COLO829 (cell line): Measurements from ENCODE around the gene PPP6R2.

ENCODE experiments used
- DNase-seq: peaks from one replicate; pipeline ENCODE4 v3.0.0; 2012; ENCODE audit warnings: low spot score

The PPP6R2 gene

DNA sequence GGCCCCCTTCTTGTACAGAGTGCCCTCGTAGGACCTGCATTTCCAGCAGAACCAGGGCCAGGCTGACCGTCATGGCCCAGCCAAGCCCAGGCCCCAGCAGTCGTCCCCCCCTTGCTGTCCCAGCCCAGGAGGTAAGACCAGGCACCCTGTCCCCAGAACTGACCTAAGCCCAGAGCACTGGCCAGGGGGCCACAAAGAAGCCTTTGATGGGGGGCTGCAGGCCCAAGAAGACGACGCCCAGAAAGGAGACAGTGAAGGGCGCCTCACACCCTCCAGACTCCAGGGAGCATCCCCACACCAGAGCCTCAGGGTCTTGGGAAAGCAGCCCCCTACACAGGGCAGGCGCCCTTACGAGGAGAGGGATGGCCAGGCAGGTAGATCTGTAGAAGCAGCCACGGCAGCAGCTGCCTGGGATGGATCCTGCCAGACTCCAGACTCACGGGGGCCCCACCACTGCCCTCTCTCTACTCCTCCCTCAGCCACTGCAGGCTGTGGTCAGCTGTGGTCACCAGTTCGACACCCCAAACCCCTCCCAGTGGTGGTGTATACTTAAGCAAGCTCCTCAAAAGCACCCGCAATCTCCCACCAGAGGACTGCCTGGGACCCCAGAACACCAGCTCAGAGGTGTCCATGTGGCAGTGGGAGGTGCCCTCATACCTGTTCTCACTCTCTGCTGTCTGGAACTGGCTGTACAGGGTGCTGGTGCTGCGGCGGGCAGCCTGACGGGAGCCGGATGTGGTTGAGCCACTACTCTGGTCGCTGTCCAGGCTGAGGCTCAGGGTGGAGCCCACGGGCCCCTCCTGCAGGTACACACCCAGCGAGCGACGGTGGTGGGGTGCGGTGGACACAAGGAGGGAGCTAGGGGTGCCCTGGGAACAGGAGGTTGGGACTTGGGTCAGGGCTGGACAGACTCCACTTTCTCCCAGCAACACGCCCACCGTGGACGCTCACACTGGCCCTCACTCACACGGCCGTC is 104.7 kb downstream of the PPP6R2 start:
- DNase-seq: no peak

DNA sequence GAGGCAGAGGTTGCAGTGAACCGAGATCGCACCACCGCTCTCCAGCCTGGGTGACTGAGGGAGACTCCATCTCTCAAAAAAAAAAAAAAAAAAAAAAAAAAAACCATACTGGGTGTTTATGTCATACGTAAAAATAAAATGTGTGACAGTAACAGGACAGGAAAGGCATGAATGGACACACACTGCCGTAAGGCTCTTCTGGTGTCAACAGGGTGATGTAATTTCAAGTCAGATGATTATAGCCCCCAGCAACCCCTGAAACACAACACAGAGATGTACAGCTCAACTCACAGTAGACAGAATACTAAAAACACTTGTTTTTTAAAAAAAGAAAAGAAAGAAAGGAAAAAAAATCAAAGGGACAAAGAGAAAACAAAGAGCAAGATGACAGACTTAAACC is 109.5 kb downstream of the PPP6R2 start:
- no peak for DNase-seq

DNA sequence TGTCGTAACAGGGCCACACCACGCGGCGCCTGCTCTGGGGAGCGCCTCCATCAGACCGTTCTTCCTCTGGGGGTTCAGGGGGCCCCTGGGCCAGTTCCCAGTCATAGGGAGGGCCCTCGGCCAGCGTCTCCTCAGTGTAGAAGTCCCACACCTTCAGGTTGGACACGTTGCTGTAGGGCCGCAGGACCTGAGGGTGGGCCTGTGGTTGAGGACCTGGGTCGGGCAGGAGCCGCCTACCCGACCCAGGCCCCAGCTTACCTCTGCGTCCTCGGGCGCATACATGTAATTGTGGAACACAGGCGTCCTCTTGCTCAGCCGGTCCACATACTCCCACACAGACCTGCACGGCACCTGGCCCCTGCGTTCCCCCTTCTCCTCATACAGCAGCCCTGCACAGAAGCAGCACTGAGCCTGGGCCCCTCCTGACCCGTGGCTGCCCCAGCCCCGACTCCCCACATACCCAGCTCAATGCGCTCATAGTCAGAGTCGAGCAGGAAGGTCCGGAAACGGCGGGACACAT is 111.5 kb downstream of the PPP6R2 start:
- DNase-seq: no peak

DNA sequence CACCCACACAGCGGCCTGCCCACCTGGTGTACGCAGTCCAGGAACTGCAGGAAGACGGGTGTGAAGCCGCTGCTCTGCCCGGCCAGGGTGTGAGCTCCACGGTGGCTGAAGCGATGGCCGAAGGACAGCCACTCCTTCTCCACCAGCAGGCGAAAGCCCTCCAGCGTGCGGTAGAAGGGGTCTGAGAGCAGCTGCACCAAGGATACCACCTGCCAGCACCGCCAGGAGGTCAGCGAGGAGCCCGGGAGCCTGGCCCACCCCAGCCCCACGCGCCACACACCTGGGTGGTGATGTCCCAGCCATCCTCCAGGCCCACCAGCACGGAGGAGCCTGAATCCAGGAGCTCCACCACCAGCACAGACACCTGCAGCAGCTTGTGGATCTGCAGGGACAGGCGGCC is 112.1 kb downstream of the PPP6R2 start:
- DNase-seq: no peak

DNA sequence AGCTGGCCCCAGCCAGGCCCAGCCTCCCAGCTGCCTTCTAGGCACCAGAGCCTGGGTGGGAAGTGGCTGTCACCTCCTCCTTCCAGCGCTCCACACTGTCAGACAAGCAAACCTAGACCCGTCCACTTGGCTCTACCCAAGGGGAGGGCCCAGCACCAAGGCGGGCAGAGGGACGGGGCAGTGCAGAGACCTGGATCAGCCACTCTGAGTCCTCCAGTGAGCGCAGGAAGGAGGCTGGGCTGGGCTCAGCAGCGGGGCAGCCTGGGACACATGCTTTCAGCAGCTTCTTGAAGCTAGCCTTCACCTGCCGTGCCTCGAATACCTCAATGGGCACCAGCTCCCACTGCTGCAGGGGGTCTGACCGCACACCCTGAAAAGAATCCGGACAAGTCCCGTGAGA is 112.9 kb downstream of the PPP6R2 start:
- no peak for DNase-seq

DNA sequence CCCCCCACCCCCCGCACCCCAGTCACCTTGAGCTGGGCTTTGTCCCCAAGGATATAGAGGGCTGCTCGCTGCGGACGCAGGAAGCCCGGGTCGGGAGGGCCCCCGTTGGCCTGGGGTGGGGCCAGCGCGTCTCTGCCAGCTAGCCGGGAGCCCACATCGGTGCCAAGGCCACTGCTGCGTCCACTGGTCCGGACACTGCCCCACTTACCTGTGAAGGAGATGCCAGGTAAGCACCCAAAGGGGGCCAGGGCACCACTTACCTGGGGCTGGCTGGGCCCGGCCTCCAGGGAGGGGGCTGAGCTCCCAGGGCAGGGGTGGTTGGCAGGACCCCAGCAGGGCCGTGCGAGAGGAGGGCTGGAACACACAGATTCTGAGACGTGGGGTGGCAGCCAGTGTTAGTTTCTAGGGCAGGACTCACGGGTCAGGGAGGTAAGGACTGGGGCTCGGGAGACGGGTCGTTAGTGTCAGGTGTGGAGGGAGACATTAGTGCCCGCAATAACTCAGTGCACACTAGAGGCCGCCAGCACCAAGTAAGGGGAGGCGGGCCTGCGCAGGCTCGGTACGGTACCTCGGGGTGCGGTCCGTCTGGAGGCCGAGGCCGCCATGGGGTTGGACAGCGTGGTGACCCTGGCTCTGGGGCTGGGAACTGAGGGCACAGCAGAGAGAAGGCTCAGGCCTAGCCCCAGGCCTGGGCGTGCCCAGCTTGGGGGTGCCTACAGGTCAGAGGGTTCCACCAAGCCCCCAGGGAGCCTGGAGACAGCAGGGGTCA is 113.5 kb downstream of the PPP6R2 start:
- no peak for DNase-seq

DNA sequence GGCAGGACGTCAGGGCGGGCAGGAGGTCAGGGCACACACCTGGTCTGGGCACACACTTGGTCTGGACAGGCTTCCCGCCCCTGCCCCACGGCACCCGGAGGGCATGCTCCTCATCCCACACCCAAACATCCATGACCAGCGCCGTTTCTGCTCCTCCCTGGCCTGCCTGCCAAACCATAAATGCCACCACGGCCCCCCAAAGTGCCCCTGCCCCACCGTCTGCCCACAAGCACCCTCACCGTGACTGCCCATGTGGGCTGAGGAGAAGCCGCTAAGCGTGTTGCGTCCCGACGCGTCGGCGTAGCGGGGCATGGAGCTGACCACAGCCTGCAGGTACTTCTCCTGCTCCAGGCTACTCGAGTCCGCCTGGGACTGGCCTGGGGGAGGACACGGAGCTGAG is 115.9 kb downstream of the PPP6R2 start:
- no peak for DNase-seq

DNA sequence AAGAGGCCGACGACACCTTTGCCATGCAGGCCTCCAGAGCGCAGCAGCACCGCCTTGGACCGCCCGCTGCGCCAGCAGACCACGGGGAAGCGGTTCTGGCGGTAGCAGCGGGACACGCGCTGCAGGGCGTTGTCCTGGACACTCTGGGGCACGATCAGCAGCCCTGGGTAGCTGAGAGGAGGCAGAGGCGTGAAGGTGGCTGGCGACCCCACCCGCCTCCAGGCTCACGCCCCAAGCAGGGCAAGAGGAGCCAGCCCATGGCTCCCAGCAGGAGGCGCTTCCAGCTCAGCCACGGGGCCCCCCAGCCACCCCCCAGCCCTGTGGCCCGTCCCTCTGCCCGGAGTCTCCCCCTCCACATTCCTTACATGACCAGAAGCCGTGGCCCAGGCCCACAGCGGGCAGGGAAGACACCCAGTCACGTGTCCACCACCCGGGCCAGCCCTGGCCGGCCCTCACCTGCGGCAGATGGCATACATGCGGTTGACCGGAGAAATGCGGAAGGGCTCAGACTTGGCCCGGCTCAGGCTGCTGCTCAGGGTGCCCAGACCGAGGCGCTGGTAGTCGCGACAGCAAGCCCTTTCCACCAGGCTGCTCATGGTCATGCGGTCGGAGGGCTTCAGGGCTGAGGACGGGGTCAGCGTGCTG is 116.5 kb downstream of the PPP6R2 start:
- no peak for DNase-seq

DNA sequence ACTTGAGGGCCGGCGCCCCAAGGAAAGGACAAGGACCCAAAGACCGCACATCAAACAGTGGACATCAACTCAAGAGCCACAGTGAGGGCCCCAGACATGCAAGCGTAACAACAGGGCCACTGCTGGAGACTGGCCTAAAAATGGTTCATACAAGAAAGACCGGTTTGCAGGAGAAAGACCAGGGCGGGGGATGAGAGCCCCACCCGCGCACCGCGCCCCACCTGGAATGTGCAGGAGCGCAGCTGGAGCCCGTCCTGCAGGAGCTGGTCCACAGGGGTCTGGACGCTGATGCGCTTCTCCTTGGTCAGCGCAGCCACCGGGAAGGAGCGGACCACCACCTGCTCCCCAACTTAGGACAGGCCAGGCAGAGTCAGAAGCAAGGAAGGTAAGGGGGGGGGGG is 117.8 kb downstream of the PPP6R2 start:
- DNase-seq: no peak

DNA sequence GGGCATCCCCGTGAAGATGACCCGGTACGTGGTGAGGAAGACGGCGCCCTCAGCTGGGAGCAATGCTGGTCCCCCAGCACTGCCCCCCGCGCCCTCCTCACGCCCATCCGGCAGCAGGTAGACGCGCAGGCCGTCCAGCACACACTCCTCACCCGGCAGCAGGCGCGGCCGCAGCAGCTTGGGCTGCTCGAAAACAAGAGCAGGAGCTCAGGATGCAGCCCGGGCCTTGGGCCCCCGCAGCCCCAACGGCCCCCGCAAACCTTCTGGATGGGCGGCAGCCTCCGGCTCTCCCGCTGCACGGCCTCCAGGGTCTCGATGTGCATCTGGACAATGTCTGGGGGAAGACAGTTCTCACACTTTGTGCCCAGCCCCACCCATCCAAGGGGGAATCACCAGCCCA is 118.4 kb downstream of the PPP6R2 start:
- DNase-seq: no peak

DNA sequence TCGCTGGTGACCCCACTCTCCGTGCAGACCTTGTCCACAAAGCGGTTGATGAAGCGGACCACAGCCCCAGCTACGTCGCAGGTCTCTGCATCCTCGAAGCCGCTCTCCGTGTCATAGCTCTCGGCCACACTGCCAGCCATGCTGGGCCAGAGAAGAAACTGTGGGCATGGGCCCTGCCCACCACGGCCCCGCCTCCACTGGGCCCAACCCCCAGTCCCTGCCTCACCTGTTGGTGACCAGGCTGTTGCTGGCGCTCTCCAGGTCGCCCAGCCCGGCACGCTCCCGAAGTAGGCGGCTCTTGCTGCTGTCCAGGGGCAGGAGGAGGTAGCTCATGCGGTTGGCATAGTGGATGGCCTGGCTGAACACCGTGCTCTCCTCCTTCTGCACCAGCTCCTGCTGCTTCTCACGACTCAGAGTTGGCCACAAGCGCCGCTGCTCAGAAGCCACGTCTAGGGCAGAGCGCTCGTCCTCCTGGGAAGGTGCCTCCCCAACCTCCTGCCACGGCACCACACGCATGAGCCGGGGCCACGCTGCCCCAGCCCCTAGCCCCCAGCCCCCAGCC is 118.9 kb downstream of the PPP6R2 start:
- no peak for DNase-seq

DNA sequence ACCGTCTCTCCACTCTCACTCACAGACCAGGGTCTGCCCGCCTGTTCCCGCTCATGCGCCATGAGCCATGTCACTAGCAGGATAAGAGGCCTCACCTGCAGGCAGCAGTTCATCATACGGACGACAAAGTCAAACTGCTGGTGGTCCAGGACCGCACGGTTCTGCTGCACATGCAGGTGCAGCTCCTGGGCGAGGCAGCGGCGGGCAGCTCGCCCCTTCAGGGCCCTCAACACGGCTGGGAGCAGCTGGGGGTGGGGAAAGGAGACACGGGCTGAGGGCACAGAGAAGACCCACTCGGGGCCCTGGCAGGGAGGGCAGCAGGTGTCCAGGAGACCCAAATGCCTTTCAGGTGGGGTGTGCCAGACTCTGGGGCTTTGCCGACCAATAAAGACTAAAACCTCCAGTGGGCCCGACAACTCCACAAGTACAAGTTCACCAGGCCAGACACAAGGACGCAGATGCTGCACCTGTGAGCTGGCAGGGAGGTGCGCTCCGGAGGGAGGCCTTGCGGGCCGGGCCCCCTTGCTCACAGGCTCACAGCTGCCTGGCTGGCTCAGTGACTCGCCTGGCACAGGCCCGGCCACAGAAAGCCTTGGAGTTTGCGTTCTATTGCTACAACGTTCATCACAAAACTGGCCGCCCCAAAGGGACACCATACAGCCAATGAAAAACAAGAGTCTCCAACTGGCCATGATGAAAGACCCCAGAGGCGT is 120.2 kb downstream of the PPP6R2 start:
- DNase-seq: no peak

DNA sequence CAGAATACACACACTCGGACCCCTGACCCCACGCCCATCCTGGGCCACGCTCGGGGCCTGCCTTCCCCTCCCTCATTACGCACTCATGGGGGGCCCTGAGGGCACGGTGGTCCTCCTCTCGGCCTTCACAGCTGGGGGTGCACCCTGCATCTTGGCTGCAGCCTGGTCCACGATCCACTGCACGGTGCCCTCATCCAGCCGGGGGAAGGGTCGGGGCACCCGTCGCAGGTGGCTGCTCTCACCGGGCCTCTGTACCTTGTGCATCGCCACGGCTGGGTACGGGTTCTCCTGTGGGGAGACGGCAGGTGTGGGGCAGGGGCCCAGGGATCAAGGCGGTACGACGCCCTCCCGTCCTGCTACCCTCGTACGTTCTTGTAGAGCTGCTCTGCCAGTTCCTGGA is 121.3 kb downstream of the PPP6R2 start:
- no peak for DNase-seq

DNA sequence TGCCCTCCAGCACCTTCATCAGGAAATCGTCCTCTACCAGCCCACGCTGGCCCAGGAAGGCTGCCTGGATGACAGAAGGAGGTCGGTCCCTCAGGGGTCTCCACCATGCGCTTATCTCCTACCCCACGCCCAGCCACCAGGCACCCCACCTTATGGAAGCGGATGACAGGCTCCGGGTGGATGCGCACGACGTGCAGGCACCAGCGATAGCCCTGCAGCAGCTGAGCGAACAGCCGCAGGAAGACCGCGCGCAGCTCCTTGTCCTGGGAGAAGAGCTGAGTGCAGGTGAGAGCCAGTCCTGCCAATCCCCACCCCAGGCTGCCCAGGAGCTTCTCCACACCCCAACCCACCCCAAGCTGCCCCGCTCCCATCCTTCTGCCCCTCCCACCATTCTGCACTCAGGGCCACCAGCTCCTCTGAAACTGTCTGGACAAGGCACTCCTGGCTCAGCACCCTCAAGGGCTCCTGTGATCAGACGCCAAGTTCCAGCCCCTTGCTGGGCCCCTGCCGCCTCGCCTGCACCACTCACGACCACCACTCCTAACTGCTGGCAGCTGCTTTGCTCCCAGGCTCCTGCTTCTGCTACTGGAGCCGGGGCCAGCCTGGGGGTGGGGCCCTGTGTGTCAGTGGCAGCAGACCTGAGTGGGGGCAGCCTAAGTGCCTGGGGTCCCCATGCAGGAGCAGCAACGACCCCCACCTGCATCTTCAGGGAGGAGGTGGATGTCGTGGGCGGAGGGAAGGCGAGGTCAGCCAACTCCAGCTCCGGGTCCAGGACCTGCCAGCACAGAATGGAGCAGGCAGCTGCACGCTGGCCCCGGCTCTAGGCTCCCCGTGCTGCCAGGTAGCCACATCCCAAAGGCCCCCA is 122.2 kb downstream of the PPP6R2 start:
- DNase-seq: no peak

DNA sequence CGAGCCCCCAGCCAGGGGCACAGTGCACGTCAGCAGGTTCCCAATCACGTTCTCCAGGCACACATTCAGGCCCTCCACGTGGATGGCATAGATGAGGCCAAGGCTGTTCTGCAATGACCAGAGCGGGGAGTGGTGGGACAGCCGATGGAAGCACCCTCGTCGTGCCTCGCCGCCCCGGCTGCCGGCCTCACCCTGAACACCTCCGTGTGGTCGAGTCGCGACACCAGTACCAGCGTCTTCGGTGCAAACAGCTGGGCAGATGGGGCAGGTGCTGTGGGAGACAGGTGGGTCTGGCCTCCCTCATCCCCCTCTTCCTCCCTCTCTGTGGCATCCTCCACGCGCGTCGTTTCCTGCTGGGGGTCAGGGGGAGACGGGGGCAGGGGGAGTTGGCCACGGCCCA is 124.2 kb downstream of the PPP6R2 start:
- DNase-seq: no peak

DNA sequence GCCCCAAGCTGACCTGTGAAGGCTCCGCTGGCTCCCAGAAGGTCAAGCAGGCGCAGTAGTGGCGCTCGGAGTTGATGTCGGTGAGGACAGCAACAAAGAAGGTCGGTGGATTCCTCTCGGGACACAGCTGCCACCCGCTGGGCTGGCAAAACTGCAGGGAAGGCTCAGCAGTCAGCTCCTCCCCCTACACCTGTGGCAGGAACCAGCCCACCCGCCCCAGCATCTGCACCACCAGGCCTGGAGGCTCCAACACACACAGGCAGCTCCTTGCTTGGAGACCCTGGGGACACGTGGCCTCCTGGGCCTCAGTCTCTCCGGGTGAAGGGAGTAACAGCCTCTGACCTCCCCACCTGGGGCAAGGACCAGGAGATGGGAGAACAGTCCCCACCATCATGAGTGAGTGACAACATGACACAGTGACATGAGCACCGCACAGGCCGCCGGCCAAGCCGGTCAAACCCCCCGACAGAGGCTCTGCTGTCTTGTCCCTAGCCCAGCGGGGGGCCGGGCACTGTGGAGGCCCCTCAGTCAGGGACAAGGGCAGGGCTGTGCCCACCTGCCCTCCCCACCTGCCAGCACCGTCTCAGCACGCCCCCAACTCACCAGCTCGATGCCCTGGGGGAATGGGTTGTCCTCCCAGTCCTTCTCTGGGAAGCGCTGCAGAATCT is 124.8 kb downstream of the PPP6R2 start:
- DNase-seq: no peak

DNA sequence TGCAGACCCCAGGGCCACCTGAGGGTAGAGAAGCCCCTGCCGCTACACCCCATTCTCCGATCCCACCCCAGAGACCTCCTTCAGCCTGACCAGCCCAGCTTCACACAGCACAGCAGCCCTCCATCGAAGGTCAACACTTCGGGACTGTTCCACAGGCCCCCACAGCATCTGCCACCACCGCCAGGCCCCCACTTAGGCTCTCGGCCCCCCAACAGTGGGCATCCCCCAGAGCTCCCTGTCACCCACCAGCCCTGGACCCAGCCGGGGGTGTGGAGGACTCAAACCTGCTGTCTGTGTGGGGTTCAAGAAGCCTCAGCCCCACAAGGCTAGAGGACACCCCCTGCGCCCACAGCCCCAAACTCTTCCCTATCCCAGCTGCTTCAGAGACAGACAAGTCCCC is 125.5 kb downstream of the PPP6R2 start:
- DNase-seq: no peak

DNA sequence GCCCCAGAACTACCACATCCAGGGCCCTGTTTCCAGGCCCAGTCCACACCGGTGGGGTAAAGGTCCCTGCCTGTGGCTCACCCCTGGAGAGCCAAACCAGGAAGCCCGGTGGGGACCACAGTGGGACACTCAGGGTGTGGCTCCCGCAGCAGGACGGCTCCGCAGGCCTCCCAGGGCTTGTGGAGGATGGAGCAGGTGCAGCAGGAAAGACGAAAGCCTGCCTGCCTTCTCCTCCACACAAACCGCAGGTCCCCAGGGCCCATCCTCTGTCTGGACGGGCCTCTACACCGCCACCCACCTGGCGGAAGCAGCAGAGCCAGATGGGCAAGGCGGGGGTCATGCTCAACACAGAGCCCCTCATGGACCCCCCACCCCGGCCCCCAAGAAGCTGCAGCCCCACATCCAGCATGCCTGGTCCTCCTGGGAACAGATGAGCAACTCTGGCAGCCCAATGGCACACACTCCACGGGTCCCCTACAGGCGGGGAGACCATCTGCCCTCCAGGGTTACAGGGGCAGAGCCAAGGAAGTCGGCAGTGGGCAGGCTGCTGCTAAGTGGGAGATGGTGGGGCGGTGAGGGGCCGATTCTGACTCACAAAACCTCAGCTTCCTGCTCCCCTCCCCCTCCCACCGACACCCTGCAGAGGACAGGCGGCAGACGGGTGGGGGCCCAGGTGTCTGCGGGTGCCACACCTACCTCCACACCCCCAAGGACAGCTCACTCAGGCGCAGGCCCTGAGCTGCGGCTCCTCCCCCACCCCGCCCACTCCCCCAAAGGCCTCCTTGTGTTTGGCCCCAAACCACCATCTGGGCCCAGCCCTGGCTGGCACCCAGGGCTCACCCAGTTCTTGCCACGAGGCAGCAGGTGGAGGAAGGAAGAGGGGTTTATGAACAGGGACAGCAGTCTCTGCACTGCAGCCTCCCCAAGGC is 126.5 kb downstream of the PPP6R2 start:
- no peak for DNase-seq

DNA sequence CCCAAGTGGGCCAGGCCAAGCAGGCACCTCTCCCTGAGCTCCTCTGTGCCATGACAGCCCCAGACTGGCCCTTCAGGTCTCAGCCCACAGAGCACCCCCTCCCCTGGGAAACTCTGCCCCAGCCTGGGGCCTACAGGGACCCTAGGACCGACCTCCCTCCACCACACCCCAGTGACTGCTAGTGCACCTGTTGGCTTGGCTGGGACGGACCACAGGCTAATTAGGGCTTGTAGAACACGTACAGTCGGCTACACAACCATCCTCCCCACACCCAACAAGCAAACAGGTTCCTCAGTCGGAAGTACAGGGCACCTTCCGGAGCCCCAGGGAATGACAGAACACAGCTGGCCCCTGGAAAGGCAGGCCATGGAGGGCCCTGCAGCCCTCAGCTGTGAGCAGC is 127.4 kb downstream of the PPP6R2 start:
- DNase-seq: no peak
